Measurements from ENCODE around the gene SPON2. TPM values are rescaled to one million over a fixed set of nuclear protein-coding genes. Genes with fewer than 3 reads are reported as not detected.

The SPON2 gene
- total RNA-seq, 1 experiment from 2014 or later: 8.9 TPM

- Histone ChIP-seq H3K79me2 (ENCODE audit: low read length) (no peaks in the 10 kb centered on the region), H3K36me3 (ENCODE audit: insufficient read depth, low read length) (no peaks in the 10 kb centered on the region), H3K4me2 (ENCODE audit: low read depth, low read length, poor library complexity, severe bottlenecking) (no peak overlapping the region), H3K4me3 (ENCODE audit: low read length) (no peak overlapping the region), H4K20me1 (ENCODE audit: insufficient read depth, low read depth, low read length) (no peaks in the 10 kb centered on the region), H2AFZ (ENCODE audit: low read length) (no peak overlapping the region), H3K9ac (ENCODE audit: low read length) (no peak overlapping the region), H3K9me2 (replicated peaks; ENCODE audit: insufficient read depth, low read length) (no peaks in the 10 kb centered on the region), H3K27ac (ENCODE audit: low read length) (no peak overlapping the region), H3K9me3 (ENCODE audit: low read length) (peaks cover 5% of the 10 kb centered on the region; the same call in 1 of the 2 replicates), H3K4me1 (ENCODE audit: low read length) (peaks cover 11% of the 10 kb centered on the region), H3K27me3 (ENCODE audit: low read length) (no peaks in the 10 kb centered on the region)
- DNase-seq: no peak
Observed at GRCh38 chr4:1194010-1194900, 21.9 kb upstream of the SPON2 start.

- H3K27me3 ChIP-seq (ENCODE audit: low read length): no peaks in the 10 kb centered on the region
- no peak overlapping the region for H3K9ac ChIP-seq (ENCODE audit: low read length)
- H2AFZ ChIP-seq (ENCODE audit: low read length): no peak overlapping the region
- H4K20me1 ChIP-seq (ENCODE audit: insufficient read depth, low read depth, low read length): no peaks in the 10 kb centered on the region
- H3K36me3 ChIP-seq (ENCODE audit: insufficient read depth, low read length): no peaks in the 10 kb centered on the region
- H3K9me3 ChIP-seq (ENCODE audit: low read length): peaks cover 5% of the 10 kb centered on the region; the same call in 1 of the 2 replicates
- H3K9me2 ChIP-seq (replicated peaks; ENCODE audit: insufficient read depth, low read length): no peaks in the 10 kb centered on the region
- no peak overlapping the region for H3K27ac ChIP-seq (ENCODE audit: low read length)
- no peak overlapping the region for H3K4me3 ChIP-seq (ENCODE audit: low read length)
- H3K79me2 ChIP-seq (ENCODE audit: low read length): no peaks in the 10 kb centered on the region
- peaks cover 11% of the 10 kb centered on the region for H3K4me1 ChIP-seq (ENCODE audit: low read length)
- H3K4me2 ChIP-seq (ENCODE audit: low read depth, low read length, poor library complexity, severe bottlenecking): no peak overlapping the region
- no peak for DNase-seq
Observed at GRCh38 chr4:1193206-1194009, 21.0 kb upstream of the SPON2 start.

- Histone ChIP-seq H3K36me3 (ENCODE audit: insufficient read depth, low read length) (no peaks in the 10 kb centered on the region), H3K27ac (ENCODE audit: low read length) (no peak overlapping the region), H2AFZ (ENCODE audit: low read length) (no peak overlapping the region), H3K4me2 (ENCODE audit: low read depth, low read length, poor library complexity, severe bottlenecking) (no peak overlapping the region), H3K9me2 (replicated peaks; ENCODE audit: insufficient read depth, low read length) (no peaks in the 10 kb centered on the region), H3K9me3 (ENCODE audit: low read length) (peaks cover 5% of the 10 kb centered on the region; the same call in 1 of the 2 replicates), H3K4me1 (ENCODE audit: low read length) (peaks cover 11% of the 10 kb centered on the region), H4K20me1 (ENCODE audit: insufficient read depth, low read depth, low read length) (no peaks in the 10 kb centered on the region), H3K27me3 (ENCODE audit: low read length) (no peaks in the 10 kb centered on the region), H3K9ac (ENCODE audit: low read length) (no peak overlapping the region), H3K79me2 (ENCODE audit: low read length) (no peaks in the 10 kb centered on the region), H3K4me3 (ENCODE audit: low read length) (no peak overlapping the region)
- DNase-seq: no peak
Observed at GRCh38 chr4:1192493-1193205, 20.3 kb upstream of the SPON2 start.

- no peak for DNase-seq
- H2AFZ ChIP-seq (ENCODE audit: low read length): no peak overlapping the region
- no peak overlapping the region for H3K9ac ChIP-seq (ENCODE audit: low read length)
- no peak overlapping the region for H3K4me3 ChIP-seq (ENCODE audit: low read length)
- H3K4me1 ChIP-seq (ENCODE audit: low read length): peaks cover 11% of the 10 kb centered on the region
- no peak overlapping the region for H3K4me2 ChIP-seq (ENCODE audit: low read depth, low read length, poor library complexity, severe bottlenecking)
- H3K79me2 ChIP-seq (ENCODE audit: low read length): no peaks in the 10 kb centered on the region
- H3K27ac ChIP-seq (ENCODE audit: low read length): no peak overlapping the region
- H3K36me3 ChIP-seq (ENCODE audit: insufficient read depth, low read length): no peaks in the 10 kb centered on the region
- H4K20me1 ChIP-seq (ENCODE audit: insufficient read depth, low read depth, low read length): no peaks in the 10 kb centered on the region
- no peaks in the 10 kb centered on the region for H3K9me2 ChIP-seq (replicated peaks; ENCODE audit: insufficient read depth, low read length)
- no peaks in the 10 kb centered on the region for H3K27me3 ChIP-seq (ENCODE audit: low read length)
- peaks cover 5% of the 10 kb centered on the region; the same call in 1 of the 2 replicates for H3K9me3 ChIP-seq (ENCODE audit: low read length)
Observed at GRCh38 chr4:1192091-1192492, 19.7 kb upstream of the SPON2 start.

- H3K4me2 ChIP-seq (ENCODE audit: low read depth, low read length, poor library complexity, severe bottlenecking): no peak overlapping the region
- no peaks in the 10 kb centered on the region for H4K20me1 ChIP-seq (ENCODE audit: insufficient read depth, low read depth, low read length)
- H3K9me3 ChIP-seq (ENCODE audit: low read length): peaks cover 5% of the 10 kb centered on the region; the same call in 1 of the 2 replicates
- no peaks in the 10 kb centered on the region for H3K36me3 ChIP-seq (ENCODE audit: insufficient read depth, low read length)
- no peak overlapping the region for H3K9ac ChIP-seq (ENCODE audit: low read length)
- no peak overlapping the region for H3K27ac ChIP-seq (ENCODE audit: low read length)
- H2AFZ ChIP-seq (ENCODE audit: low read length): no peak overlapping the region
- no peak for DNase-seq
- H3K9me2 ChIP-seq (replicated peaks; ENCODE audit: insufficient read depth, low read length): no peaks in the 10 kb centered on the region
- H3K4me1 ChIP-seq (ENCODE audit: low read length): peaks cover 14% of the 10 kb centered on the region
- no peak overlapping the region for H3K4me3 ChIP-seq (ENCODE audit: low read length)
- no peaks in the 10 kb centered on the region for H3K79me2 ChIP-seq (ENCODE audit: low read length)
- H3K27me3 ChIP-seq (ENCODE audit: low read length): no peaks in the 10 kb centered on the region
Observed at GRCh38 chr4:1191621-1192020, 19.2 kb upstream of the SPON2 start.

- Histone ChIP-seq H3K4me1 (ENCODE audit: low read length) (peaks cover 16% of the 10 kb centered on the region), H3K4me3 (ENCODE audit: low read length) (no peak overlapping the region), H3K9me2 (replicated peaks; ENCODE audit: insufficient read depth, low read length) (no peaks in the 10 kb centered on the region), H3K27me3 (ENCODE audit: low read length) (no peaks in the 10 kb centered on the region), H4K20me1 (ENCODE audit: insufficient read depth, low read depth, low read length) (no peaks in the 10 kb centered on the region), H3K79me2 (ENCODE audit: low read length) (no peaks in the 10 kb centered on the region), H3K9me3 (ENCODE audit: low read length) (peaks cover 7% of the 10 kb centered on the region; the same call in 1 of the 2 replicates), H2AFZ (ENCODE audit: low read length) (no peak overlapping the region), H3K36me3 (ENCODE audit: insufficient read depth, low read length) (no peaks in the 10 kb centered on the region), H3K4me2 (ENCODE audit: low read depth, low read length, poor library complexity, severe bottlenecking) (no peak overlapping the region), H3K27ac (ENCODE audit: low read length) (no peak overlapping the region), H3K9ac (ENCODE audit: low read length) (no peak overlapping the region)
- DNase-seq: no peak
Observed at GRCh38 chr4:1187182-1187581, 14.8 kb upstream of the SPON2 start.

GRCh38 chr4:1183985-1184773 lies 11.8 kb upstream of the SPON2 start:
- Histone ChIP-seq H3K9me2 (replicated peaks; ENCODE audit: insufficient read depth, low read length) (no peaks in the 10 kb centered on the region), H3K27me3 (ENCODE audit: low read length) (no peaks in the 10 kb centered on the region), H3K9me3 (ENCODE audit: low read length) (peaks cover 26% of the 10 kb centered on the region), H3K9ac (ENCODE audit: low read length) (no peak overlapping the region), H2AFZ (ENCODE audit: low read length) (no peak overlapping the region), H3K4me1 (ENCODE audit: low read length) (peaks cover 5% of the 10 kb centered on the region), H3K4me3 (ENCODE audit: low read length) (no peak overlapping the region), H3K79me2 (ENCODE audit: low read length) (no peaks in the 10 kb centered on the region), H3K27ac (ENCODE audit: low read length) (no peak overlapping the region), H3K4me2 (ENCODE audit: low read depth, low read length, poor library complexity, severe bottlenecking) (no peak overlapping the region), H4K20me1 (ENCODE audit: insufficient read depth, low read depth, low read length) (no peaks in the 10 kb centered on the region), H3K36me3 (ENCODE audit: insufficient read depth, low read length) (0 out of 2 replicates have a peak, but pooled peaks cover 3% of the 10 kb centered on the region)
- DNase-seq: no peak

Data from Karpas-422 (cell line).